Endothelial cell of umbilical vein (primary cell): Measurements from ENCODE around the gene PID1.

ENCODE experiments used
- CTCF ChIP-seq, 2 donors: IDR thresholded peaks; 1 replicate in 1 of 2; 2 replicates in 1 of 2; pipeline ENCODE4 v1.5.1; 2011; ENCODE audit warnings: low read length in 2 of 2, mild to moderate bottlenecking in 2 of 2, moderate library complexity in 2 of 2, control low read depth in 1 of 2, inconsistent platforms in 1 of 2, low read depth in 1 of 2; ENCODE audit not compliant: insufficient read depth in 1 of 2; ENCODE audit errors: extremely low read depth in 1 of 2
- MYC ChIP-seq: IDR thresholded peaks from one replicate; pipeline ENCODE4 v1.6.1; 2011; ENCODE audit warnings: mild to moderate bottlenecking, low read depth, low read length
- POLR2A ChIP-seq: IDR thresholded peaks from 2 replicates; pipeline ENCODE4 v1.6.1; 2012; ENCODE audit warnings: low read depth, mild to moderate bottlenecking, control low read depth, low read length
- POLR2AphosphoS5 ChIP-seq: IDR thresholded peaks from 2 replicates; pipeline ENCODE4 v1.6.1; 2012; ENCODE audit warnings: low read depth, mild to moderate bottlenecking, control low read depth, low read length, moderate library complexity; ENCODE audit not compliant: insufficient read depth

- TF ChIP-seq CTCF (IDR thresholded peaks at IDR 0.05; ENCODE audit: extremely low read depth in 1 of 2, insufficient read depth in 1 of 2, low read depth in 1 of 2, low read length in 2 of 2) (no peak), POLR2A (no peak), POLR2AphosphoS5 (no peak), MYC (no peak)
Observed at GRCh38 chr2:228999326-228999725, 271.8 kb downstream of the PID1 start.
